Inferior parietal cortex (tissue), 1 donor: ENCODE measurements around the gene RPL22.
"Not testable (repeated sequence)": the region's sequence is repeated elsewhere in the genome, so short reads cannot be mapped to it uniquely, and the experiment has no call there.

ENCODE experiments used
- DNase-seq: peaks from one replicate; pipeline ENCODE4 v3.0.0-alpha.2; 2016; ENCODE audit errors: extremely low spot score

RPL22 gene

GRCh38 chr1:6233376-6233775 lies 34.0 kb upstream of the RPL22 start:
- DNase-seq = no peak

GRCh38 chr1:6225651-6226050 lies 26.3 kb upstream of the RPL22 start:
- DNase-seq = no peak

- no peak for DNase-seq
These were observed 25.3 kb upstream of the RPL22 start for GRCh38 chr1:6224718-6225117.

DNA sequence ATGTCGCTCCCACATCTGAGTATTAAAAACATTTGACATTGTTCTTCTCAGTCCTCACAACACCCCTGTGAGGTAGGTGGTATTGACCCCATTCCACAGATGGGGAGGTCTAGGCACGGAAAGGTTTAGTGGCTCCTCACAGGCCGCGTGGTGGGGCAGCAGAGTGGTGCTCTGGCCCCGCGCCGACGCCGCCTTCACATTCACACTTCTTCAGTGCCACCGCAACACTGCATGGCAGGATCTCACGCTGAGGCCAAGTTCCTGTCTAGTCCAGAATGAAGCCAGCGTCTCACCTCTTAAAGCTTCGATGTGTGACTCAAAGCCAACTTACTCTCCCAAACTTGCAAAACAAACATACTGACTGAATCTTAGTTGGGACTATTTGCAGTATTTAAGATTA lies 24.2 kb upstream of the RPL22 start:
- DNase-seq = no peak

GRCh38 chr1:6222636-6223035 lies 23.2 kb upstream of the RPL22 start:
- no peak for DNase-seq

DNA sequence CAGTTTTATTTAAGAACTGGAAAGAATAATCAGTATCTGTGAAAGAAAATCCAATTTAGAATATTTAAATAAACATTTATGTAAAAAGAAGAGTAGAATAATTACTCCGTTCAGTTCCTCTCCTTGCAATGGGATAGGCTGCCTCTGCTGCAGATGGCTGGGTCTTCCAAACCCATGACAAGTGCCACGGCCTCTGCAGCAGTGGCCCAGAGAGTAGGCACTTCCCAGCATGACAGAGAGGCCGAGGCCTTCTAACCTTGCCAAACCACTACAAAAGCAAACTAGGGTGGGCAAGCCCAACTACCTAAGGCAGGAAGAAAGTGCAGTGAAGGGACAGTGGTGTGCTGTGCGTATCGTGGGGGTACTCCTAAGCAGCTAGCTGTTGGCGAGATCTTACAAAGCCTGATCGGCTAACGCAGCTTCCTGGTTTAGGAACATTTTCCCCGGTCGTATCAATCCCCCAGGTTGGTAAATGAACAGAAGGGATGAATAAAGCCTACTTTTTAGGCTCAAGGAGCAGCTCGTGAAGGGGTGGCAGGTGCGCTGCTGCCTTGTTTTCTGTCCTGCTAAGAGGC lies 21.9 kb upstream of the RPL22 start:
- DNase-seq = no peak

- DNase-seq = no peak
These were observed 20.8 kb upstream of the RPL22 start for GRCh38 chr1:6220236-6220635.

GRCh38 chr1:6219641-6220040 lies 20.2 kb upstream of the RPL22 start:
- DNase-seq = not testable (repeated sequence)

DNA sequence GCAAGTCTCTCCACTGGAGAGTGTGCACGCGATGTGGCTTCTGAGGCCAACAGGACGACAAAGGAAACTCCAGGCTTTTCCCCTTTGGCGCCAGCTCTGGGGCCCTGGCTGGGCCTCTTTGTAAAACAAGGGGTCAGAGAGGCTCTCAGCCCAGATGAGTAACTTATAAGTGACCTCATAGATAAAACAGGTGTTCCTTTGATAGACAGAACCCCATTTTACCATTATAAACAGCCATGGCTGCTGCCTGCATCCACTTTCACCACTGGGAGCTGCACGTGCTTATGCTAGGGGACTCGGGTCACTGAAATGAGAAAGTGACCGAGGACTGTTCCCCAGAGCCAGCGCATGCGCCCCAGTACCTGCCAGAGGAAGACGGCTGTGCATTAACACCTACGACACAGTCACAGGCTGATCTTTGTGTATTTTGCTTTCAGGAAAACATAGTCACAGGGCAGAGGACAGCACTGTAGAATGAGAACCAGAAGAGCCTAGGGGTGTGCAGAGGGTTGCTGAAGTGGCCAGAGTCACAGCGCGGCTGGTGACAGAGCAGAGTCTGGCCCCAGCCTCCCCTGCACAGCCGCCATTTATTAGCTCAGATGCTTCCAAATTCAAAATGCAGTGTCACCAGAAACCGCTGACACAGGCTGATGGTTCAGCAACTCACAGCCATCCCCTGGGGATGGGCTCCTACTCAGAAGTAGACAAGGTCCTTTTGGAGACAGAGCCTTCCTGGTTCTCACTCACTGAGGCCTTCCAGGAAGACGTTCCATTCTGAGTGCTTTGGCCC lies 19.2 kb upstream of the RPL22 start:
- DNase-seq = no peak

DNA sequence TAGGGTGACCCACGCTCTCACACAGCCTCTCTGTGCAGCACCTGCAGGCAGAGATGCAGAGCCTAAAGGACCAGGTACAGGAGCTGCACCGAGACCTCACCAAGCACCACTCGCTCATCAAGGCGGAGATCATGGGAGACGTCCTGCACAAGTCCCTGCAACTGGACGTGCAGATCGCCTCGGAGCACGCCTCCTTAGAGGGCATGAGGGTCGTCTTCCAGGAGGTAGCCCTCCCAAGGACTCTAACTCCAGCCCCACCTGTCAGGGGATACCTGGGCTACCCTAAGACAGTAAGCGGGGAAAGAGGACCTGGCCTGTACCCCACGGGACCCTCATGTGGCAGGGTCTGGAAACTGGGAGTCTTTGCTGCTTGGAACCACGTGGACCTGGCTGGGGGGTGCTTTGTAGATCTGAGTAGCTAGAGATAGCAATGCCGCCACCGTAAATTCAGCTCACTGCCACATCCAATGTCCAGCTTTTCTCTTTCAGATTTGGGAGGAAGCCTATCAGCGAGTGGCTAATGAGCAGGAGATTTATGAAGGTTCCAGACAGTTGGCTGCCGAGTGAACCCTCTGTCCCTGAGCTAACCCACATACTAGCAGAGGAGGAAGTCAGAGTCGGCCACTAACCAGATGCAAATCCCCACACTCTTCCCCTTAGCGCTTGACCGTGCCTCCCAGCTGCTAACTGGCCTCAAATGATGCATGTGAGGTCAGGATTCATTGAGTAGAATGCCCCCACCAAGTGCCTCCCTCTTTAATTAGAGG lies 13.0 kb upstream of the RPL22 start:
- DNase-seq = no peak

DNA sequence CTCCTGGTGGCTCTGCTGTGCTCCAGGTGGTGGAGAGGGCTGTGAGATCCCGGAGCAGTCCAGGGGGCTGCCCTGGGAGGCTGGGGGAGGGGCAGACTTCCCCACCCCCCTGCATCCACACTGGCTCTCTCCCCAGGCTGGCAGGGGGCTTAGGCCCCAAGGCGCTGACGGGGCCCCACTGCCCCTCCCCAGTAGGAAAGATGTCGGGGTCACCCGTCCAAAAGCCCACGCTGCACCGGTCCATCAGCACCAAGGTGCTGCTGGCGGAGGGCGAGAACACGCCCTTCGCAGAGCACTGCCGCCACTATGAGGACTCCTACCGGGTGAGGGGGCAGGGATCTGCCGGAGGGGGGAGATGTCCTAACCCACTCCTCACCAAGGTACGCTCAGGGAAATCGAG lies 12.3 kb upstream of the RPL22 start:
- DNase-seq = no peak

GRCh38 chr1:6210591-6211355 lies 11.4 kb upstream of the RPL22 start:
- DNase-seq = no peak

GRCh38 chr1:6209661-6210580 lies 10.5 kb upstream of the RPL22 start:
- DNase-seq = no peak

- DNase-seq = no peak
These were observed 9.6 kb upstream of the RPL22 start for GRCh38 chr1:6208723-6209660.

- DNase-seq = no peak
These were observed 8.5 kb upstream of the RPL22 start for GRCh38 chr1:6207921-6208320.

DNA sequence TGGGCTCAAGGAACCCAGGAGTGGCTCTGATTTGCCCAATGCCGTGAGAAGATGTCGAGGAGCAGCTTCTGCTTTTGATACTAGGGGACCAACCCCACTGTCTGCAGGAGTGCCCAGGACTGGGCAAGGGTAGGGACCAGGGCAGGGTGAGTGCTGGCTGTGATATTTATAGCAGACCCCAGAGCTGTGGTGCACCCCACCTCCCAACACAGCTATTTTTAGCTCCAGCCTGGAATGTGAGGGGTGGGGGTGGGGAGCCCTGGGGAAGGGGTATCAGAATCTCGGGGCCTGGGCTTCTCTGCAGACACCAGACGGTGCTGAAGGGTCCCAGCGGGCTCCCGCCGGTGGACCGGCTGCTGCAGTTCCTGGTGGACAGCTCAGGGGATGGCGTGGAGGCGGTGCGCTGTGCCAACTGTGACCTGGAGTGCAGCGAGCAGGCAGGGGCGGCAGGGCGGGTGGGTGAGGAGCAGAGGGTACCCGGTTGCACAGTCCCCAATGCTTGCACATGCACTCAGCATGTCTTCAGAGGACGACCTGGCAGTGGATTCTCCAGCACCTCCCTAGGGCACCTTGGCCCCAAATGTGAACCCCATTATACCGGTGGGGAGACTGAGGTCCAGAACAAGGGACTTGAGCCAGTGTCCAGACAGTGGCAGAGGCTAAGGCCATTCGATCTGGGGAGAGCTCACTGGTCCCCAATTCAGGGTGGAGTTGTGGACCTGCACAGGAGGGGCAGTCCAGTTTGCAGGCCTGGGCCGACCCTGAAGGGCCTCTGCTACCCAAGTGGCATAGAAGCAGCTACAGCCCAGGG lies 7.9 kb upstream of the RPL22 start:
- DNase-seq = no peak

DNA sequence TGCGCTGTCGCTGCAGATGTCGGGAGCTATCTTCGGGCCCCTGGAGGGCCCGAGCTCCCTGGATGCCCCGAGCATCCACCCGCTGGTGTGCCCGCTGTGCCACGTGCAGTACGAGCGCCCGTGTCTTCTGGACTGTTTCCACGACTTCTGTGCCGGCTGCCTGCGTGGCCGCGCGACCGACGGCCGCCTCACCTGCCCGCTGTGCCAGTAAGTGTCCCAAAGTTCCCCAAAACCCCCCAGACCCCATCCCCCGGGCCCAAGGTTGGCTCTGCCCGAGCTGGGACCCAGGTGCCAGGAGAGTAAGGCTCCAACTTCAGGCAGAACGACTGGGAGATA lies 7.1 kb upstream of the RPL22 start:
- DNase-seq = no peak

GRCh38 chr1:6205849-6206519 lies 6.6 kb upstream of the RPL22 start, which contains the start of gene RNF207:
RNF207 (plus strand) TSS chr1:6206119; CDS start chr1:6206536, 417 bp downstream.
- no peak for DNase-seq

GRCh38 chr1:6202256-6202655 lies 2.9 kb upstream of the RPL22 start:
- no peak for DNase-seq
